Natural killer cell (primary cell): ENCODE measurements around the gene EIF4H. TPM values are rescaled to one million over a fixed set of nuclear protein-coding genes. Genes with fewer than 3 reads are reported as not detected.

Source experiments
- ATAC-seq, 3 donors: fragments of 150-1000 bp in 2 of 3; fragments of 200-7000 bp in 1 of 3; cut with Tn5 transposase; 1 replicate in 1 of 3; 2 replicates in 2 of 3; pipeline ENCODE4 v1.10.0; 2021; ENCODE audit warnings: mild to moderate bottlenecking in 2 of 3, moderate library complexity in 2 of 3
- DNase-seq, 2 donors: peaks; one replicate each; pipeline versions ENCODE4 v3.0.0 to v3.0.0-alpha.2; 2013 to 2021; ENCODE audit warnings: mixed read lengths in 1 of 2
- H3K27ac ChIP-seq: one replicate; pipeline ENCODE4 v1.5.1; 2013; ENCODE audit warnings: mild to moderate bottlenecking, low read length
- H3K27me3 ChIP-seq: one replicate; pipeline ENCODE4 v1.6.1; 2013; ENCODE audit warnings: low read length; ENCODE audit not compliant: control insufficient read depth, insufficient read depth
- H3K36me3 ChIP-seq: one replicate; pipeline ENCODE4 v1.6.1; 2013; ENCODE audit warnings: low read length; ENCODE audit not compliant: control insufficient read depth, insufficient read depth
- H3K4me1 ChIP-seq: one replicate; pipeline ENCODE4 v1.6.1; 2013; ENCODE audit warnings: low read length; ENCODE audit not compliant: control insufficient read depth, insufficient read depth
- H3K4me3 ChIP-seq: one replicate; pipeline ENCODE4 v1.5.1; 2013; ENCODE audit warnings: low read length
- H3K9me3 ChIP-seq: one replicate; pipeline ENCODE4 v1.6.1; 2013; ENCODE audit warnings: low read length; ENCODE audit not compliant: control insufficient read depth, insufficient read depth
- H3K27ac Mint-ChIP-seq, 2 donors: one replicate each; pipeline ENCODE4 v1.8.0; 2022; ENCODE audit warnings: mild to moderate bottlenecking in 2 of 2, mixed read lengths in 2 of 2, moderate library complexity in 1 of 2
- H3K27me3 Mint-ChIP-seq, 2 donors: one replicate each; pipeline ENCODE4 v1.8.0; 2022; ENCODE audit warnings: low read depth in 2 of 2, mixed read lengths in 2 of 2
- H3K36me3 Mint-ChIP-seq: one replicate; pipeline ENCODE4 v1.8.0; 2022; ENCODE audit warnings: mixed read lengths
- H3K4me1 Mint-ChIP-seq, 2 donors: one replicate each; pipeline ENCODE4 v1.8.0; 2022; ENCODE audit warnings: mixed read lengths in 2 of 2
- H3K4me3 Mint-ChIP-seq: one replicate; pipeline ENCODE4 v1.8.0; 2022; ENCODE audit warnings: mild to moderate bottlenecking, moderate library complexity, mixed read lengths
- H3K9me3 Mint-ChIP-seq, 2 donors: one replicate each; pipeline ENCODE4 v1.8.0; 2022; ENCODE audit warnings: mixed read lengths in 2 of 2
- WGBS: methylation state at CpG from one replicate; pipeline ENCODE4 v1.1.7; 2013; ENCODE audit warnings: missing lambda C conversion rate; ENCODE audit not compliant: insufficient coverage; 5-methylcytosine and 5-hydroxymethylcytosine counted together
- intact Hi-C: fragments of 100-400 bp; cut with micrococcal nuclease; formaldehyde crosslinking; loops from one replicate; pipeline ENCODE4 v1.14.2; 2022
- total RNA-seq, 4 donors: library from RNA; stranded (reverse); fragments of 120-200 nt in 1 of 4; gene quantifications; one replicate each; pipeline versions ENCODE4 v1.2.3 to v1.2.4, GENCODE V29; 2013 to 2022
- TF ChIP-seq, protein P1 (sequence below): fragments of 200-600 bp; IDR thresholded peaks from one replicate; pipeline ENCODE4 v1.8.0; 2022; ENCODE audit warnings: antibody characterized with exemption

EIF4H gene
- total RNA-seq, 3 donors from 2014 or later (not counting 1 experiment from before 2014, with no cell fraction given), result 286 to 294 (median 294) TPM

DNA sequence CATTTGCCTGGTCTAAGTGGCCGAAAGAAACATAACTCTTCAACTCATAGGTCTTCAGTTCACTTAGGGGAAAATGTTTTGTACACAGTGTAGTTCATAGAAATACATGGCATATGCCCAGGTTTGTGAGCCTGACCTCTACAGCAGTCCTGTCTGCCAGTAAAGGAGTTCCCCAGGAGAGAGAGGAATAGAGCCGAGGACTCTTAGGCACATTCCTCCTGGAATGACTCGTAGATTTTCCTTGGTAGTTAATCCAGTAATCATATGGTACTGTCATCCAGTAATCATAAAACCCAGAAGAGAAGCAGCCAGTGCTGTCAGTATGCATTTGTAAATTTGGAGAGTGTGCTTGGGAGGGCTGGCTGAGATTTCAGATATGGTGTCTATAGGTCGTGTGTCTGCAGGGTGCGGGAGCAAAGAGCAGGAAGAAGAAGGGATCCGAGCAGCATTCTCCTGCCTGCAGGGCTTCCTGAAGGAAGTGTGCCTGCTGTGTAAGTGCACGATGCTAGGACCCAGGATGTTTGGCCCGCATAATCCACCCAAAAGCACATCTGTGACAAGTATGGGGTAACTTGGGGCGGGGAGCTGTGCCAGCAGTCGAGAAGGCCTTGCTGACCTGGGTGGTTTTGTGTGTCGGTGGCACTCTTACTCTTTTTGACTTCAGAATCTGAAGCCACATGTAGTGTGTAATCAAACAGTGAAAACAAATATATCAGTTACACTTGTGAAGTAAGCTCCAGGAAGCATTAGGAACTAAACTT lies 13.9 kb downstream of the EIF4H start:
- H3K4me3 Mint-ChIP-seq, result peak overlapping the region; percentile 25
- Histone ChIP-seq H3K4me3 (no peak overlapping the region), H3K27me3 (no peaks in the 10 kb centered on the region), H3K36me3 (peaks cover 54% of the 10 kb centered on the region), H3K27ac (no peak overlapping the region), H3K4me1 (peaks cover 35% of the 10 kb centered on the region), H3K9me3 (no peaks in the 10 kb centered on the region)
- DNase-seq (no peak), ATAC-seq (no peak)
- no peaks in the 10 kb centered on the region for H3K9me3 Mint-ChIP-seq
- intact Hi-C loops, result no loop called here
- H3K27me3 Mint-ChIP-seq, result no peaks in the 10 kb centered on the region
- TF ChIP-seq, protein P1, sequence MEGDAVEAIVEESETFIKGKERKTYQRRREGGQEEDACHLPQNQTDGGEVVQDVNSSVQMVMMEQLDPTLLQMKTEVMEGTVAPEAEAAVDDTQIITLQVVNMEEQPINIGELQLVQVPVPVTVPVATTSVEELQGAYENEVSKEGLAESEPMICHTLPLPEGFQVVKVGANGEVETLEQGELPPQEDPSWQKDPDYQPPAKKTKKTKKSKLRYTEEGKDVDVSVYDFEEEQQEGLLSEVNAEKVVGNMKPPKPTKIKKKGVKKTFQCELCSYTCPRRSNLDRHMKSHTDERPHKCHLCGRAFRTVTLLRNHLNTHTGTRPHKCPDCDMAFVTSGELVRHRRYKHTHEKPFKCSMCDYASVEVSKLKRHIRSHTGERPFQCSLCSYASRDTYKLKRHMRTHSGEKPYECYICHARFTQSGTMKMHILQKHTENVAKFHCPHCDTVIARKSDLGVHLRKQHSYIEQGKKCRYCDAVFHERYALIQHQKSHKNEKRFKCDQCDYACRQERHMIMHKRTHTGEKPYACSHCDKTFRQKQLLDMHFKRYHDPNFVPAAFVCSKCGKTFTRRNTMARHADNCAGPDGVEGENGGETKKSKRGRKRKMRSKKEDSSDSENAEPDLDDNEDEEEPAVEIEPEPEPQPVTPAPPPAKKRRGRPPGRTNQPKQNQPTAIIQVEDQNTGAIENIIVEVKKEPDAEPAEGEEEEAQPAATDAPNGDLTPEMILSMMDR, result no peak
- H3K36me3 Mint-ChIP-seq, result peaks cover 20% of the 10 kb centered on the region
- peak overlapping the region; percentile 45 to 85 for H3K27ac Mint-ChIP-seq
- WGBS, result 95% methylated on average over 10 of the region's 11 CpGs
- H3K4me1 Mint-ChIP-seq, result peaks cover 64% of the 10 kb centered on the region in 2 donors

DNA sequence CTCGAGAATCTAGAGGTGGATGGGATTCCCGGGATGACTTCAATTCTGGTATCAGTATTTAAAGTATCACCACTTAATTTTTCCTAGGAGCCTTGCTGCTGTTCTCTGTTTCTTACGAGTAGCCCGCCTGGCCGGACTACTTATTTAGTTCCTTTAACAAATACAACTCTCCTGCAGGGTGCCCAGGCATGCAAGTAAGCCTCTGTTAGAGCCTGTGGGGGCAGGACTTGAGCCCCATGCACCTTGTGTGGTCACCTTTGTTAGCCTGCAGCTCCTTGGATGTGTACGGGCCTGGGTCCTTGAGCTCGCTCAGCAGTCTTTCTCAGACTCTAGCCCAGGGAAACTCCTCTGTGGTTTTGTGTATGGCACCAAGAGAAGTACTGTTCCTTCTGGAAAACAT lies 16.1 kb downstream of the EIF4H start:
- intact Hi-C loops, result no loop called here
- Mint-ChIP-seq H3K36me3 (peaks cover 20% of the 10 kb centered on the region), H3K4me3 (no peak overlapping the region), H3K4me1 (peaks cover 51 to 56% of the 10 kb centered on the region in 2 donors), H3K27ac (no peak overlapping the region), H3K27me3 (no peaks in the 10 kb centered on the region), H3K9me3 (no peaks in the 10 kb centered on the region)
- Histone ChIP-seq H3K4me3 (no peak overlapping the region), H3K36me3 (peaks cover 70% of the 10 kb centered on the region), H3K27me3 (no peaks in the 10 kb centered on the region), H3K9me3 (no peaks in the 10 kb centered on the region), H3K27ac (no peak overlapping the region), H3K4me1 (peaks cover 30% of the 10 kb centered on the region)
- no peak for ATAC-seq
- DNase-seq, result no peak
- TF ChIP-seq, protein P1, result no peak
- over 99% methylated on average over 7 of the region's 7 CpGs for WGBS

- TF ChIP-seq, protein P1, result no peak
- Histone ChIP-seq H3K27me3 (no peaks in the 10 kb centered on the region), H3K4me3 (no peak overlapping the region), H3K27ac (no peak overlapping the region), H3K36me3 (peaks cover 70% of the 10 kb centered on the region), H3K4me1 (peaks cover 33% of the 10 kb centered on the region), H3K9me3 (no peaks in the 10 kb centered on the region)
- Mint-ChIP-seq H3K27ac (no peak overlapping the region), H3K4me1 (peaks cover 51 to 55% of the 10 kb centered on the region in 2 donors), H3K9me3 (no peaks in the 10 kb centered on the region), H3K36me3 (peaks cover 20% of the 10 kb centered on the region), H3K4me3 (no peak overlapping the region), H3K27me3 (no peaks in the 10 kb centered on the region)
- ATAC-seq (no peak), DNase-seq (no peak)
- intact Hi-C loops, result no loop called here
- WGBS, result 85% methylated on average over 7 of the region's 9 CpGs
These were observed 17.1 kb downstream of the EIF4H start for GRCh38 chr7:74191231-74191630.
